22Rv1 (cell line): ENCODE results near the gene RNGTT.

Experiments used
- ZFX ChIP-seq: fragments of 450-650 bp; IDR thresholded peaks from 2 replicates; pipeline ENCODE4 v1.6.1; 2017; ENCODE audit warnings: antibody characterized with exemption, borderline replicate concordance
- TF ChIP-seq, protein P1 (sequence below): fragments of 450-650 bp; IDR thresholded peaks from 2 replicates; pipeline ENCODE4 v1.5.1; 2017; ENCODE audit warnings: mild to moderate bottlenecking

DNA sequence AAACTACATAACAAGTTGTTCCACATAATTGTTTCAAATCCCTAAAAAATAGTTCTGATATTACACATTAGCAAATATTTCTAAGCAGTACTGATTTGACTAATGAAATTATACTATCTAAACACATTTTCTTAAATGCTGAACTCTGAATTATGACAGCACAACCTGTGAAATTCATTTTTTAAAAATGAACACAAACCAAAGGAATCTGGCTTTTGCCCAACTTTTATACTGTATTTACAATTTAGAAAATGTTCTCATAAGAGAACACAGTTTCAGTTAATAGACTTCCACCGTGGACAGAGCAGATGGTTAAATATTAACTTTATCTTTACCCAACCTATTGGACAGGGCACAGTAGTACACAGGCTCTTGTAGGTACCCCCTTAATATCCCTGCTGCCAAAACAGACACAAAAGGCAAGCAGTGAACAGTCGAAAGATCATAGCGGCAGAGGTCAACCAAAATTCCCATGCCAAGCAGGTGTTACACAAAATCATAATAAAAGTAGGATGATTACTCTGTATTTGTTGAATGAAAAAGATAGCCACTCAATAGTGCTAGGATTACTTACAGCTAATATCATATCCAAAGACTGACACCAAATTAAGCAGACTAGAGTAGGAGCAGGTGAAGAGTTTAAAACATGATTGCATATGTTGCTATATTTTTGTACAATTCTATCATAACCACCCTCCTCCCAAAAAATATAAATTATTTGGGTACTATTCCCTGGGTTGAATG lies 122.5 kb downstream of the RNGTT start:
- TF ChIP-seq, protein P1, sequence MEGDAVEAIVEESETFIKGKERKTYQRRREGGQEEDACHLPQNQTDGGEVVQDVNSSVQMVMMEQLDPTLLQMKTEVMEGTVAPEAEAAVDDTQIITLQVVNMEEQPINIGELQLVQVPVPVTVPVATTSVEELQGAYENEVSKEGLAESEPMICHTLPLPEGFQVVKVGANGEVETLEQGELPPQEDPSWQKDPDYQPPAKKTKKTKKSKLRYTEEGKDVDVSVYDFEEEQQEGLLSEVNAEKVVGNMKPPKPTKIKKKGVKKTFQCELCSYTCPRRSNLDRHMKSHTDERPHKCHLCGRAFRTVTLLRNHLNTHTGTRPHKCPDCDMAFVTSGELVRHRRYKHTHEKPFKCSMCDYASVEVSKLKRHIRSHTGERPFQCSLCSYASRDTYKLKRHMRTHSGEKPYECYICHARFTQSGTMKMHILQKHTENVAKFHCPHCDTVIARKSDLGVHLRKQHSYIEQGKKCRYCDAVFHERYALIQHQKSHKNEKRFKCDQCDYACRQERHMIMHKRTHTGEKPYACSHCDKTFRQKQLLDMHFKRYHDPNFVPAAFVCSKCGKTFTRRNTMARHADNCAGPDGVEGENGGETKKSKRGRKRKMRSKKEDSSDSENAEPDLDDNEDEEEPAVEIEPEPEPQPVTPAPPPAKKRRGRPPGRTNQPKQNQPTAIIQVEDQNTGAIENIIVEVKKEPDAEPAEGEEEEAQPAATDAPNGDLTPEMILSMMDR = no peak
- TF ChIP-seq ZFX = no peak
